NCI-H2107 (cell line): Measurements from ENCODE around the gene PLXNB3.

Experiments used
- DNase-seq: peaks from one replicate; lab custom pipeline; 2025; lab: John Stamatoyannopoulos, UW

PLXNB3 gene

DNA sequence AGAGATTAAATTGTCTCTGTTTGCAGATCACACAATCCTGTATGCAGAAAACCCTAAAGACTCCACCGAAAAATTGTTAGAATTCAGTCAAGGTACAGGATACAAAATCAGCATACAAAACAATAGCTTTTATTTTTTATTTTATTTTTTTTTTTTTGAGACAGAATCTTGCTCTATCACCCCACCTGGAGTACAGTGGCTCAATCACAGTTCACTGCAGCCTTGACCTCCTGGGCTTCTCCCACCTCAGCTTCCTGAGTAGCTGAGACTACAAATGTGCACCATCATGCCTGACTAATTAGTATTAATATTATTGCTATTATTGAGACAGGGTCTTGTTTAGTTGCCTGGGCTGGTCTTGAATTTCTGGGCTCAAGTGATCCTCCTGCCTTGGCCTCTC lies 8.9 kb upstream of the PLXNB3 start:
- DNase-seq, result no peak

- no peak for DNase-seq
These were observed 2.2 kb upstream of the PLXNB3 start for GRCh38 chrX:153761863-153762262.

- no peak for DNase-seq
These were observed 1.3 kb upstream of the PLXNB3 start for GRCh38 chrX:153762626-153763173.

GRCh38 chrX:153763298-153763932 lies 634 bp upstream of the PLXNB3 start:
- no peak for DNase-seq

DNA sequence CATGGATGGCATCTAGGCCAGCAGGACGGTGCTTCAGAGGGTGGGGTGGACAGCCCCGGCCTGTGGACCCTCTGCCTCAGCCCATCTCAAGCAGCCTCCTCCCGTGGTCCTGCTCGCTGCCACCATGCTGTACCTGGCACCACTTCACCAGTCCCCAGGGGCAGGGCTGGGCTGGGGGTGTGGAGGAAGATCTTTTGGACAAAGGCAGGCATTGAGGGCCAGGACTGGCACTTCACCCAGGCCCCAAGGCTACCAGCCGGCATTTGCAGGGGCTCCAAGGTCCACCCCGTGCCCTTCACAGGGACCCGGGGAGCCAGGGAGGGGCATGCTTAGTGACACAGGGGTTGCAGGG lies 713 bp downstream of the PLXNB3 start:
- no peak for DNase-seq

DNA sequence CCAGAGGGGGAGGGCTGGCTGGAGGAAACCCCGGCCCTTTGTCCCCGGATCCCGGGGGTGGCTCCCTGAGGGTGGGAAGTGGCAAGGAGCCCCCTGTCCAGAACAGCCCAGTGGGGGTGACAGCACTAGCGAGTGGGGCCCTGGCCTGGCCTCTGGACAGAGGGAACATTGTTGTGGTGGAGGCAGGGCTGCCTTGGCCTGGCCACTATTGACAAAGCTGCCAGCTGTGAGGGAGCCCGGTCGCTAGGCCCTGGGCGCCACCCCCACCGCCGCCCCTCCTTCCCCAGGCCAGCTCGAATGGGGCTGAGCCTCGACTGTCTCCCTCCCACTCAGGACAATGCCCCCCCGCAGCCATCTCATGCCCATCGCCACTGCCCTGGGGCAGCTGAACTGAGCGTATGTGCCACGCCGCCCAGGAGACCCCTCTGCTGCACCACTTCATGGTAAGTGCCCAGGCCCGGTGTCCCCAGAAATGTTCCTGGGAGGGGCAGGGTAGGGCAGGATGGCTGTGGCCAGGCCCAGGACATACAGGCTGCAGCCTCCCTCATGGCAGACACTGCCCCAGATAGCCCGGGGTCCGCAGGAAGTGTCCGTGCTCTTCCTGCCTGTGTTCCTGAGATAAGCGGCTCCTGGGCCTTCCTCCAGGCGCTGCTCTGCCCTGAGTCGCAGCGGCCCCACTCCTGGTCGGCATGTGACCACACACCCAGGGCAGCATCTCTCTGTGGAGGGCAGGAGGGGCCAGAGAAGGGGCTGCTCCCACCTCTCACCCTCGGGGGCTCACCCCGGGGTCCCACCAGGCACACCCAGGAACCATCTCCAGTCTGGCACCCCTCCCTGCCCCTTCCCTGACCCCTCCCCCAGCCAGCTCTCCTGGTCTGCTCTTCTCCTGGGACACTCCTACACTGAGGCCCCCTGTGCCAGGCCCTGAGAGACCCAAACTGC lies 1.4 kb downstream of the PLXNB3 start:
- no peak for DNase-seq

- DNase-seq, result peak; percentile 31
These were observed 2.2 kb downstream of the PLXNB3 start for GRCh38 chrX:153766098-153766817.

DNA sequence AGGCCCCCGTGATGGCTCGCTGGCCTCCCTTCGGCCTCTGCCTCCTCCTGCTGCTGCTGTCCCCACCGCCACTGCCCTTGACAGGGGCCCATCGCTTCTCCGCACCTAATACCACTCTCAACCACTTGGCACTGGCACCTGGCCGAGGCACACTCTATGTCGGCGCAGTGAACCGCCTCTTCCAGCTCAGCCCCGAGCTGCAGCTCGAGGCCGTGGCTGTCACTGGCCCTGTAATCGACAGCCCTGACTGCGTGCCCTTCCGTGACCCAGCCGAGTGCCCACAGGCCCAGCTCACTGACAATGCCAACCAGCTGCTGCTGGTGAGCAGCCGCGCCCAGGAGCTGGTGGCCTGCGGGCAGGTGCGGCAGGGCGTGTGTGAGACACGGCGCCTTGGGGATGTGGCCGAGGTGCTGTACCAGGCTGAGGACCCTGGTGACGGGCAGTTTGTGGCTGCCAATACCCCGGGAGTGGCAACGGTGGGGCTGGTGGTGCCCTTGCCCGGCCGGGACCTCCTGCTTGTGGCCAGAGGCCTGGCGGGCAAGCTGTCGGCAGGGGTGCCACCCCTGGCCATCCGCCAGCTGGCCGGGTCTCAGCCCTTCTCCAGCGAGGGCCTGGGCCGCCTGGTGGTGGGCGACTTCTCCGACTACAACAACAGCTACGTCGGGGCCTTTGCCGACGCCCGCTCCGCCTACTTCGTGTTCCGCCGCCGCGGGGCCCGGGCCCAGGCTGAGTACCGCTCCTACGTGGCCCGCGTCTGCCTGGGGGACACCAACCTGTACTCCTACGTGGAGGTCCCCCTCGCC lies 3.0 kb downstream of the PLXNB3 start:
- no peak for DNase-seq

- DNase-seq, result no peak
These were observed 3.6 kb downstream of the PLXNB3 start for GRCh38 chrX:153767674-153768055.

GRCh38 chrX:153768311-153769157 lies 4.5 kb downstream of the PLXNB3 start:
- no peak for DNase-seq

DNA sequence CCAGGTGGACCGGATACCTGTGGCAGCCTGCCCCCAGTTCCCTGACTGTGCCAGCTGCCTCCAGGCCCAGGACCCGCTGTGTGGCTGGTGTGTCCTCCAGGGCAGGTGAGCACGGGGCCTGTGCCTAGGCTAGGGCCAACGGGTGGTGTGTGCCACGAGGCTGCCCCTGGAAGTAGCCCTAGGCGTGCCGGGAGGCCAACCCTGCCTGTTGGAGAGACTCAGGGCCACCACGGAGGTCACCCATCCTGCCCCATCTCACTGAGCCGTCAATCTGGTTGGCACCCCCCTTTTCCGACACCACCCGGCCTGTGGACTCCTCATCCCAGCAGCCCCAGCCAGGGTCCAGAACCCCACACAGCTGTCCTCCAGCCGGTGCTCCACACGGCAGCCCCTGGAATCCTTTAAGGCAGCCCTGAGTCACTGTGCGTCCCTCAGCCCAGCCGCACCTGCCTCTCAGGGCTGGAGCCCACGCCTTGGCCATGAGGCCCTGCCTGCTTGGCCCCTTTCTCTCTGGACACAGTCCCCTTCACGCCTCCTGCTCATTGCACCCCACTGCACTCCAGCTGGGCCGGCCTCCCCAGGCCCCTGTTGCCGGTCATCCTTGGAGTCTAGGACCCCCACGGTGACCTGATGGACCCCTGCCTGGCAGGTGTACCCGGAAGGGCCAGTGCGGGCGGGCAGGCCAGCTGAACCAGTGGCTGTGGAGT lies 5.3 kb downstream of the PLXNB3 start:
- no peak for DNase-seq

- DNase-seq, result no peak
These were observed 6.0 kb downstream of the PLXNB3 start for GRCh38 chrX:153769865-153770600.

- no peak for DNase-seq
These were observed 6.8 kb downstream of the PLXNB3 start for GRCh38 chrX:153770601-153771414.

- no peak for DNase-seq
These were observed 7.6 kb downstream of the PLXNB3 start for GRCh38 chrX:153771415-153772315.

GRCh38 chrX:153772316-153773217 lies 8.5 kb downstream of the PLXNB3 start:
- no peak for DNase-seq

- DNase-seq, result no peak
These were observed 9.2 kb downstream of the PLXNB3 start for GRCh38 chrX:153773218-153773611.
